ENCODE measurements around the gene CLPSL2. TPM values are rescaled to one million over a fixed set of nuclear protein-coding genes. Genes with fewer than 3 reads are reported as not detected.
"Not testable (repeated sequence)": the region's sequence is repeated elsewhere in the genome, so short reads cannot be mapped to it uniquely, and the experiment has no call there.

CLPSL2 gene
- total RNA-seq, 6 donors from 2014 or later = not detected

DNA sequence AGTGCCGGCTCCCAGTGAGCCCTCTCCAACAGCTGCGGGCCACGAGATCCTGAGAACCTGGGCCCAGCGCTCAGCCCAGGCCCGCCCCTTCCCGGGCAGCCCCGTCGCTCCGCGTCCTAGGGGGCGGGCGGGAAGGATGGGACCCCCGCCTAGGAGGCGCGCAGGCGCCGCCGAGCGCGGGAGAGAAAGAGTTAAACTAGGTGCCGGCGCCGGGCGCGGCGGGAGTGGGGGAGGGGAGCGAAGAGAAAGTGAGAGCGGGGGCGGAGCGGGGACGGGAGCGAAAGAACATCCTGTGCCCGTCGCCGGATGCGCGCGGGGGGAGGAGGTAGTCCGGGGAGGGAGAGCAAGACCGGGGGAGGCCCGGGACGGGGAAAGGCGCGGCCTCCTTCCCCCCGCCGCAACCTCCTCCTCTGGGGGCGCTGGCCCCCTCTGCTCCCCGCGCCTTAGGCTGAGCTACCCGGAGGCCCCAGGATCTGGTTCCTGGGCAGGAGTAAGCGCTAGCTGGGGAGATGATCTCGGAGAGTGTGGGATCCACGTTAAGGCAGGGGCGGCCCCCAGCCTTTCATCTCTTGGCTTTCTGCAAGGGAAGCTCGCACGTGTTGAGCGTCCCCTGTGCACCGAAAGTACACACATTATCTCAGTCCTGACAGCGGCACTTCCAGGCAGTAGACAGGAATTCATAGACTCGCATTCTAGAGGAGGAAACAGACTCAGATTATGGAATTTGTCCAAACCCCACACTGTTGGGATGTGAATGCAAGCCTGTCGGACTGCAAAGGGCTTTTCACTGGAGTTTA is 44.5 kb upstream of the CLPSL2 start:
- H3K36me3 ChIP-seq = no peaks in the 10 kb centered on the region
- no peaks in the 10 kb centered on the region for H3K9me3 ChIP-seq
- DNase-seq (peak; percentile 98 to 99), ATAC-seq (ENCODE audit: low FRiP score in 2 of 2) (peak; percentile 87 to 89)
- H3K4me1 ChIP-seq = peaks cover 69 to 85% (median 80%) of the 10 kb centered on the region in 4 donors
- H3K4me3 ChIP-seq = peak overlapping the region; percentile 50 to 66 (median 55)
- H3K27ac ChIP-seq = peak overlapping the region; percentile 99 to 100 (median 100)
- WGBS, 2 donors = 1% methylated on average over 23 to 33 of the region's 61 CpGs
- peak in 5 of 6 experiments; percentile 12 to 51 (median 21) for TF ChIP-seq CTCF (IDR thresholded peaks at IDR 0.05)
- peak; percentile 87 to 88 for TF ChIP-seq POLR2AphosphoS5 (IDR thresholded peaks at IDR 0.05)
- peak; percentile 93 to 99 (median 96) for TF ChIP-seq EP300 (IDR thresholded peaks at IDR 0.05)
- TF ChIP-seq POLR2A (IDR thresholded peaks at IDR 0.05) = peak; percentile 1 to 75 (median 45)
- H3K27me3 ChIP-seq = no peaks in the 10 kb centered on the region

DNA sequence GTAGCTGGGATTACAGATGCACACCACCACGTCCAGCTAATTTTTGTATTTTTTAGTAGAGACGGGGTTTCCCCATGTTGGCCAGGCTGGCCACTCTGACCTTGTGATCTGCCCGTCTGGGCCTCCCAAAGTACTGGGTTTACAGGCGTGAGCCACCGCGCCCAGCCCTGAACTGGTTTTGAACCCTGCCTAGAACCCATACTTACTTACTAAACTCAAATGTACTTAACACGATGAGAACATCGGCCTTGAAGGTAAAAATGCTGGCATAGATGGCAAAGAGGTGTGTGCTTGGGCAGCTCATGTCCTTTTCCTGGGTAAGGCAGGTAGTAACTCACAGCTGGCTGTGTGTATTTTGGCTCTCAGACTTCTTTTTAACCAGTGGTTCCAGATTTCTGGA is 42.8 kb upstream of the CLPSL2 start:
- no peak for ATAC-seq (ENCODE audit: low FRiP score in 2 of 2)
- peak overlapping the region; percentile 99 to 100 (median 100) for H3K27ac ChIP-seq
- H3K9me3 ChIP-seq = no peaks in the 10 kb centered on the region
- peaks cover 61 to 78% (median 73%) of the 10 kb centered on the region in 4 donors for H3K4me1 ChIP-seq
- WGBS, 2 donors = 87 to 90% methylated on average over 8 of the region's 8 CpGs
- no peak for DNase-seq
- no peaks in the 10 kb centered on the region for H3K36me3 ChIP-seq
- no peak overlapping the region for H3K4me3 ChIP-seq
- no peaks in the 10 kb centered on the region for H3K27me3 ChIP-seq
- no peak for TF ChIP-seq POLR2A (IDR thresholded peaks at IDR 0.05)
- no peak for TF ChIP-seq POLR2AphosphoS5 (IDR thresholded peaks at IDR 0.05)
- no peak for TF ChIP-seq EP300 (IDR thresholded peaks at IDR 0.05)
- TF ChIP-seq CTCF (IDR thresholded peaks at IDR 0.05) = no peak

DNA sequence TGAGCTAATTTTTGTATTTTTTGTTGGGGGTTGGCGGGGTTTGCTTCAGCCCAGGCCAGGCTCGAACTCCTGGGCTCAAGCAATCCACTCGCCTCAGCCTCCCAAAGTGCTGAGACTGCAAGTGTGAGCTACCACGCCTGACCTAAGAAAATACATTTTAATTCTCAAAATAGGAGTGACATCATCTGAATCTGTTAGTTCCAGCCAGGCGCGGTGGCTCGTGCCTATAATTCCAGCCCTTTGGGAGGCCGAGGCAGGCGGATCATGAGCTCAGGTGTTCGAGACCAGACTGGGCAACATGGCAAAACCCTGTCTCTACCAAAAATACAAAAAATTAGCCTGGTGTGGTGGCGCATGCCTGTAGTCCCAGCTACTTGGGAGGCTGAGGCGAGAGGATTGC is 42.1 kb upstream of the CLPSL2 start:
- DNase-seq; H3K4me3 ChIP-seq; ATAC-seq (ENCODE audit: low FRiP score in 2 of 2); H3K9me3 ChIP-seq; H3K27me3 ChIP-seq; H3K36me3 ChIP-seq: not testable (repeated sequence)
- peak overlapping the region; percentile 99 to 100 (median 100) for H3K27ac ChIP-seq
- WGBS, 2 donors = 96 to 98% methylated on average over 12 of the region's 12 CpGs
- peaks cover 54 to 71% (median 66%) of the 10 kb centered on the region in 4 donors for H3K4me1 ChIP-seq

GRCh38 chr6:35735452-35735851 is 40.9 kb upstream of the CLPSL2 start:
- Histone ChIP-seq H3K27me3 (no peaks in the 10 kb centered on the region), H3K27ac (peak overlapping the region in 2 of 4 donors; percentile 62 to 100), H3K9me3 (no peaks in the 10 kb centered on the region), H3K4me3 (no peak overlapping the region), H3K4me1 (peaks cover 45 to 59% (median 55%) of the 10 kb centered on the region in 4 donors), H3K36me3 (no peaks in the 10 kb centered on the region)
- DNase-seq (peak in 1 of 2 donors; percentile 43), ATAC-seq (ENCODE audit: low FRiP score in 2 of 2) (no peak)
- 96 to 100% methylated on average over 2 to 3 of the region's 3 CpGs for WGBS, 2 donors
- TF ChIP-seq EP300 (IDR thresholded peaks at IDR 0.05) (no peak), CTCF (IDR thresholded peaks at IDR 0.05) (no peak), POLR2AphosphoS5 (IDR thresholded peaks at IDR 0.05) (no peak), POLR2A (IDR thresholded peaks at IDR 0.05) (no peak)

DNA sequence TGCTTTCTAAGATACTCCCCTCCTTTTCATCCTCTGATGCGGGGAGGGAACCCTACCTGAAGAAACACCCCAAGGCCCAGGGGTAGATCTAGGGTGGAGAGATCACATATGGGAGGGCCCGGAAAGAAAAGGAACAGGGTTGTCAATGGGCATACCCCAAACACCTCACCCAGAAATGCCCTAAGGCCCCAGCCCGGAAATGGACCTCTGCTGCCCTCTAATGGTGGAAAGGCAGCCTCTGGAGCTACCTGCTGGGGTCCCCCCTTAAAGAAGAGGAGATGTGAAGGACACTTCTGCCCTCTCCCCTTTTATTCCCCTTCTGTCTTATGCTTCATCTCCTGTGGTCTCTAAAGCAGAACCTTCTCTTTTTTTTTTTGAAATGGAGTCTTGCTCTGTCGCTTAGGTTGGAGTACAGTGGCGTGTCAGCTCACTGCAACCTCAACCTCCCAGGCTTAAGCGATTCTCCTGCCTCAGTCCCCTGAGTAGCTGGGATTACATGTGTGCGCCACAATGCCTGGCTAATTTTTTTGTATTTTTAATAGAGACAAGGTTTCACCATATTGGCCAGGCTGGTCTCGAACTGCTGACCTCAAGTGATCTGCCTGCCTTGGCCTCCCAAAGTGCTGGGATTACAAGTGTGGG is 40.0 kb upstream of the CLPSL2 start:
- Histone ChIP-seq H3K27ac (peak overlapping the region in 2 of 4 donors; percentile 62 to 100), H3K4me3 (no peak overlapping the region), H3K27me3 (no peaks in the 10 kb centered on the region), H3K9me3 (no peaks in the 10 kb centered on the region), H3K36me3 (no peaks in the 10 kb centered on the region), H3K4me1 (peaks cover 38 to 50% (median 46%) of the 10 kb centered on the region in 4 donors)
- 58 to 67% methylated on average over 8 of the region's 8 CpGs for WGBS, 2 donors
- ATAC-seq (ENCODE audit: low FRiP score in 2 of 2) (peak in 1 of 2 donors; percentile 53), DNase-seq (peak in 1 of 2 donors; percentile 82)
- TF ChIP-seq EP300 (IDR thresholded peaks at IDR 0.05) = no peak
- peak; percentile 70 to 89 (median 82) for TF ChIP-seq CTCF (IDR thresholded peaks at IDR 0.05)
- no peak for TF ChIP-seq POLR2A (IDR thresholded peaks at IDR 0.05)
